ENCODE data around the gene NFATC4.
"Not testable (repeated sequence)": the region's sequence is repeated elsewhere in the genome, so short reads cannot be mapped to it uniquely, and the experiment has no call there.

Gene NFATC4

GRCh38 chr14:24367514-24368211, at the start of gene NFATC4:
Gene NFATC4 (plus strand): TSS chr14:24368184. CDS start chr14:24368341, 157 bp downstream.
- no peak for DNase-seq

GRCh38 chr14:24321212-24321975, 46.6 kb upstream of the NFATC4 start:
- DNase-seq, result no peak

- no peak for DNase-seq
Observed at GRCh38 chr14:24322672-24323071, 45.3 kb upstream of the NFATC4 start.

- no peak for DNase-seq
Observed at GRCh38 chr14:24323341-24323740, 44.6 kb upstream of the NFATC4 start.

GRCh38 chr14:24324024-24324423, 44.0 kb upstream of the NFATC4 start:
- DNase-seq, result no peak

GRCh38 chr14:24325041-24325530, 42.9 kb upstream of the NFATC4 start:
- DNase-seq, result no peak

- DNase-seq, result no peak
Observed at GRCh38 chr14:24325963-24326362, 42.0 kb upstream of the NFATC4 start.

GRCh38 chr14:24327303-24327702, 40.7 kb upstream of the NFATC4 start:
- DNase-seq, result no peak

- DNase-seq, result not testable (repeated sequence)
Observed at GRCh38 chr14:24327914-24328313, 40.1 kb upstream of the NFATC4 start.

GRCh38 chr14:24329073-24329663, 38.8 kb upstream of the NFATC4 start:
- DNase-seq, result no peak

GRCh38 chr14:24329736-24330135, 38.2 kb upstream of the NFATC4 start:
- no peak for DNase-seq

GRCh38 chr14:24330973-24331674, 36.9 kb upstream of the NFATC4 start:
- DNase-seq, result no peak

GRCh38 chr14:24331731-24332267, 36.2 kb upstream of the NFATC4 start:
- DNase-seq, result no peak

- DNase-seq, result no peak
Observed at GRCh38 chr14:24332268-24332993, 35.6 kb upstream of the NFATC4 start.

- no peak for DNase-seq
Observed at GRCh38 chr14:24334431-24335291, 33.3 kb upstream of the NFATC4 start, which contains the start of gene ADCY4. Gene ADCY4 (minus strand): TSS chr14:24335071. CDS start chr14:24334652, 419 bp downstream.

- DNase-seq, result no peak
Observed at GRCh38 chr14:24335461-24336171, 32.4 kb upstream of the NFATC4 start.

GRCh38 chr14:24337144-24337823, 30.7 kb upstream of the NFATC4 start:
- DNase-seq, result no peak

- DNase-seq, result no peak
Observed at GRCh38 chr14:24337824-24338175, 30.2 kb upstream of the NFATC4 start.

- DNase-seq, result no peak
Observed at GRCh38 chr14:24338843-24339242, 29.1 kb upstream of the NFATC4 start.
